ENCODE measurements around the gene LAPTM5. TPM values are rescaled to one million over a fixed set of nuclear protein-coding genes. Genes with fewer than 3 reads are reported as not detected.
A peak's percentile ranks its signal among the peaks of the same experiment; 100 is the strongest.

LAPTM5 gene
- total and polyA plus RNA-seq, 2 of the 13 experiments (the other 11 are each of a cell fraction or from before 2014, with no cell fraction given) = 0.41 to 0.86 TPM

- Histone ChIP-seq H3K9ac (ENCODE audit: insufficient read depth, low read depth, low read length) (no peak overlapping the region), H3K27ac (ENCODE audit: extremely low read length, insufficient read depth, low read length) (no peak overlapping the region), H2AFZ (ENCODE audit: low read length) (no peak overlapping the region), H3K4me2 (ENCODE audit: low read depth, low read length) (no peak overlapping the region), H4K20me1 (ENCODE audit: insufficient read depth, low read length) (no peaks in the 10 kb centered on the region), H3K79me2 (ENCODE audit: insufficient read depth, low read length) (no peaks in the 10 kb centered on the region), H3K36me3 (replicated peaks in 1 of 2; ENCODE audit: control insufficient read depth in 1 of 2, insufficient read depth in 2 of 2, low read length in 2 of 2) (no peaks in the 10 kb centered on the region), H3K9me3 (ENCODE audit: low read length) (no peaks in the 10 kb centered on the region), H3K4me1 (ENCODE audit: insufficient read depth, low read length) (peaks cover 82% of the 10 kb centered on the region), H3K27me3 (ENCODE audit: control insufficient read depth in 1 of 2, insufficient read depth in 2 of 2, low read length in 2 of 2) (no peaks in the 10 kb centered on the region), H3K4me3 (replicated peaks in 1 of 3; ENCODE audit: insufficient read depth in 1 of 3, low read depth in 2 of 3, low read length in 3 of 3) (no peak overlapping the region)
- ATAC-seq (no peak), FAIRE-seq (no peak), DNase-seq (ENCODE audit: low spot score) (no peak)
- 41% methylated on average over 4 of the region's 4 CpGs for WGBS (ENCODE audit: low lambda C conversion rate)
- no TSS peak for BruUV-seq (replicated peaks)
- TF ChIP-seq ZNF768 (CRISPR knock-in tag; IDR thresholded peaks at IDR 0.05) = peak; percentile 81; the same call in 1 of the 2 replicates
- no peak for TF ChIP-seq DZIP1 (CRISPR knock-in tag; IDR thresholded peaks at IDR 0.05)
- TF ChIP-seq ZNF761 (CRISPR knock-in tag; conservative IDR thresholded peaks at IDR 0.05) = no peak
- no peak for TF ChIP-seq KDM5B (CRISPR knock-in tag; IDR thresholded peaks at IDR 0.05; ENCODE audit: borderline replicate concordance)
- TF ChIP-seq NCOR1 (IDR thresholded peaks at IDR 0.05; ENCODE audit: borderline replicate concordance, low read length) = no peak
- no peak for TF ChIP-seq ZNF788 (CRISPR knock-in tag; IDR thresholded peaks at IDR 0.05; ENCODE audit: borderline replicate concordance)
- TF ChIP-seq RFX1 (IDR thresholded peaks at IDR 0.05) = no peak
- no peak for TF ChIP-seq ZNF276 (CRISPR knock-in tag; IDR thresholded peaks at IDR 0.05; ENCODE audit: low read depth)
- TF ChIP-seq ZNF275 (CRISPR knock-in tag; IDR thresholded peaks at IDR 0.05; ENCODE audit: borderline replicate concordance) = no peak
- peak; percentile 51; the same call in 1 of the 2 replicates for TF ChIP-seq ZMYM3 (CRISPR knock-in tag; IDR thresholded peaks at IDR 0.05)
- no peak for TF ChIP-seq HIVEP1 (CRISPR knock-in tag; IDR thresholded peaks at IDR 0.05)
- intact Hi-C loops (cut with micrococcal nuclease; ENCODE audit: unreplicated experiment) = no loop called here
- in situ Hi-C loops (cut with HindIII; ENCODE audit: extremely low pct_ligation_motif_present, low pct_unique_long_range_greater_than_20kb) = no loop called here
- ChIA-PET CTCF (ENCODE audit: low intra/inter-chr PET ratio, low total read pairs) (no interaction called here), POLR2A (interaction anchor here (0.6 to 1.2 kb wide), 2 partner anchors 9 to 43 kb away, joined by 3 to 4 read pairs; no protein-coding TSS in a partner anchor)
Observed at GRCh38 chr1:30743584-30744059, 14.0 kb downstream of the LAPTM5 start.

All from HepG2 (cell line).